Activated T-cell treated with anti-CD3 and anti-CD28 coated beads, Interleukin-2, amount 50 U/mL, for 4 hours (primary cell): ENCODE results near the gene BMPR1B. TPM values are rescaled to one million over a fixed set of nuclear protein-coding genes. Genes with fewer than 3 reads are reported as not detected.
"Not testable (repeated sequence)": the region's sequence is repeated elsewhere in the genome, so short reads cannot be mapped to it uniquely, and the experiment has no call there.

Experiments
- ATAC-seq, 2 donors: fragments of 200-7000 bp; cut with Tn5 transposase; one replicate each; pipeline ENCODE4 v1.10.0; 2021
- DNase-seq: peaks from one replicate; pipeline ENCODE4 v3.0.0-alpha.2; 2020
- H3K27me3 Mint-ChIP-seq: one replicate; pipeline ENCODE4 v1.8.0; 2021; ENCODE audit warnings: low read depth, mixed read lengths
- H3K36me3 Mint-ChIP-seq: one replicate; pipeline ENCODE4 v1.8.0; 2022; ENCODE audit warnings: mixed read lengths; ENCODE audit not compliant: insufficient read depth
- H3K4me1 Mint-ChIP-seq: one replicate; pipeline ENCODE4 v1.8.0; 2021; ENCODE audit warnings: low read depth, mixed read lengths
- H3K4me3 Mint-ChIP-seq: one replicate; pipeline ENCODE4 v1.8.0; 2021; ENCODE audit warnings: mild to moderate bottlenecking, moderate library complexity, mixed read lengths
- H3K9me3 Mint-ChIP-seq: one replicate; pipeline ENCODE4 v1.8.0; 2021; ENCODE audit warnings: mixed read lengths
- total RNA-seq, 3 donors: library from RNA; stranded (reverse); gene quantifications; one replicate each; pipeline ENCODE4 v1.2.1, GENCODE V29; 2021

Gene BMPR1B
- total RNA-seq, 3 donors from 2014 or later = not detected

DNA sequence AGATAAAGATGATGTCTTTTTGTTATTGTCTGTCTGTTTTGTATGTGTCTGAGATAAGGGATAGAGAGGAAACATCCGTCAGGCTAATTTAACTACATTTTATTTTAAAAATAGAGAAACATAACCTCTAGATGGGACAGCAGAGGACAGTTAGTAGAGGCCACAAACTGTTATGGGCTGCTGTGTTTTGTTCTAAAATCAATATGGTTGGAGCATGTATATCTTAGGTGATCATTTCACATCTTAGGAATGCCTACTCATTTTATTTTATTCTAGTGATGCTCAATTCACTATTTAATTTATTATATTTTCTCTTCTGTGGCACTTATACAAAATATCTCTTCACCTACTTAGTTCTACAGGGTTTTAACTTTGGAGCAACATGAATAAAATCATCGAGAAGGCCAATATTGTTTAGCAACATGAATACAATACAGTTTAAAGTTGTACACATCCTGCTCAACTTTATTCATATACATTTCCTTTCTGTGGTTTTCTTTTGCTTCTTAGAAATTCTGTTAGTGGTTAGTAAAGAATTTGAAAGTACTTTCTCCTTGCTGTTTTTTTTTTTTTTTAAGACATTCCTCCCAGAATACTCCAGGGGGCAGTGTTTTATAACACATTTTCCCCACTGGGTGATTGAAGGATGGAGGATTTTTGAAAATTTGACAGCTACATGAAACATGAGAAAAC is 398.1 kb downstream of the BMPR1B start:
- H3K36me3 Mint-ChIP-seq = no peaks in the 10 kb centered on the region
- no peaks in the 10 kb centered on the region for H3K27me3 Mint-ChIP-seq
- no peak for ATAC-seq
- peak overlapping the region; percentile 2 for H3K4me3 Mint-ChIP-seq
- no peak for DNase-seq
- no peaks in the 10 kb centered on the region for H3K9me3 Mint-ChIP-seq
- peaks cover 16% of the 10 kb centered on the region for H3K4me1 Mint-ChIP-seq

DNA sequence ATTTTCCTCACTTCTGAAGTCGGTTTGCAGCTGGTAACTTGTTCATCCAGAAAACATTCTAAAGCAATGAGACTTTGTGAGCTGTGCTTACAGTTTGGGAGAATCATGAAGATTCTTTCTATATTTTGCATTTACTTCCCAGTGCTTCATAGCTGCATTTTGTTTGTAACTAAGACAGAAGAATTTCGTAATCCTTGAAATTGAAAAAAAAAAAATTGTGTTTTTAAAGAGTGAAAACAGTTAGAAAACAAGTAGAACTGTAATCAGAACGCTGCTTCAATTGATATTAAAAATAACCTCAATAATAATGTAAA is 398.7 kb downstream of the BMPR1B start:
- Mint-ChIP-seq H3K4me1 (peaks cover 16% of the 10 kb centered on the region), H3K36me3 (no peaks in the 10 kb centered on the region), H3K9me3 (no peaks in the 10 kb centered on the region), H3K27me3 (no peaks in the 10 kb centered on the region), H3K4me3 (no peak overlapping the region)
- DNase-seq (no peak), ATAC-seq (no peak)

- no peak for ATAC-seq
- Mint-ChIP-seq H3K4me1 (peaks cover 16% of the 10 kb centered on the region), H3K36me3 (no peaks in the 10 kb centered on the region), H3K4me3 (no peak overlapping the region), H3K27me3 (no peaks in the 10 kb centered on the region), H3K9me3 (no peaks in the 10 kb centered on the region)
- DNase-seq = no peak
Observed at GRCh38 chr4:95157596-95157995, 399.8 kb downstream of the BMPR1B start.

GRCh38 chr4:95158045-95158444 is 400.3 kb downstream of the BMPR1B start:
- DNase-seq (no peak), ATAC-seq (no peak)
- H3K36me3 Mint-ChIP-seq = no peaks in the 10 kb centered on the region
- H3K4me3 Mint-ChIP-seq = no peak overlapping the region
- no peaks in the 10 kb centered on the region for H3K27me3 Mint-ChIP-seq
- no peaks in the 10 kb centered on the region for H3K9me3 Mint-ChIP-seq
- H3K4me1 Mint-ChIP-seq = peaks cover 16% of the 10 kb centered on the region

DNA sequence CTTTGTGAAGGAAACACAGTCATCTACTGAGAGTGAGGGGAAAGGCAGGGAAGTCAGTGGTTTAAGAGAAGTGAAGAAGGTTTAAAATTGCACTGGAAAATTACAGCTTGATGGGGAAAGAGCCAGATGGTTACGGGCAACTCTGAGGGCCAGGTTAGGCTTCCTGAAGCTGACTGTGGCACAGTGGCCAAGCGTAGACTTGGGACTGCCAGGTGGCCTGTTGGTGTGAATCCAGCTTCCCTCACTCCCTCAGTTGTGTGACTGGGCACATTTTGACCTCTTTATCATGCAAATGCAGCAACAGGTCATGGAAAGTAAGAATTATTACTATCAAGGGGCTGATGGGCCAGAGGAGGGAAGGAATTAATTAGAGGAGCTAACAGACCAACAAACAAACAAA is 400.9 kb downstream of the BMPR1B start:
- Mint-ChIP-seq H3K4me1 (peaks cover 16% of the 10 kb centered on the region), H3K27me3 (no peaks in the 10 kb centered on the region), H3K36me3 (no peaks in the 10 kb centered on the region), H3K4me3 (no peak overlapping the region), H3K9me3 (no peaks in the 10 kb centered on the region)
- ATAC-seq (no peak), DNase-seq (no peak)

- ATAC-seq (no peak), DNase-seq (no peak)
- no peaks in the 10 kb centered on the region for H3K36me3 Mint-ChIP-seq
- H3K27me3 Mint-ChIP-seq = no peaks in the 10 kb centered on the region
- no peaks in the 10 kb centered on the region for H3K9me3 Mint-ChIP-seq
- H3K4me1 Mint-ChIP-seq = peaks cover 16% of the 10 kb centered on the region
- no peak overlapping the region for H3K4me3 Mint-ChIP-seq
Observed at GRCh38 chr4:95159384-95159783, 401.6 kb downstream of the BMPR1B start.

GRCh38 chr4:95161781-95162469 is 404.2 kb downstream of the BMPR1B start:
- no peaks in the 10 kb centered on the region for H3K27me3 Mint-ChIP-seq
- no peak overlapping the region for H3K4me3 Mint-ChIP-seq
- H3K36me3 Mint-ChIP-seq = no peaks in the 10 kb centered on the region
- H3K4me1 Mint-ChIP-seq = peaks cover 6% of the 10 kb centered on the region
- ATAC-seq (no peak), DNase-seq (no peak)
- H3K9me3 Mint-ChIP-seq = no peaks in the 10 kb centered on the region

GRCh38 chr4:95162867-95163266 is 405.1 kb downstream of the BMPR1B start:
- H3K4me1 Mint-ChIP-seq = peaks cover 6% of the 10 kb centered on the region
- H3K9me3 Mint-ChIP-seq = no peaks in the 10 kb centered on the region
- H3K27me3 Mint-ChIP-seq = no peaks in the 10 kb centered on the region
- no peak for DNase-seq
- no peak overlapping the region for H3K4me3 Mint-ChIP-seq
- ATAC-seq = no peak
- H3K36me3 Mint-ChIP-seq = no peaks in the 10 kb centered on the region

- ATAC-seq (peak in 1 of 2 donors; percentile 46), DNase-seq (no peak)
- no peaks in the 10 kb centered on the region for H3K36me3 Mint-ChIP-seq
- H3K27me3 Mint-ChIP-seq = no peaks in the 10 kb centered on the region
- H3K4me3 Mint-ChIP-seq = no peak overlapping the region
- no peaks in the 10 kb centered on the region for H3K9me3 Mint-ChIP-seq
- peaks cover 4% of the 10 kb centered on the region for H3K4me1 Mint-ChIP-seq
Observed at GRCh38 chr4:95165926-95166524, 408.3 kb downstream of the BMPR1B start.

- DNase-seq = no peak
- H3K27me3 Mint-ChIP-seq = no peaks in the 10 kb centered on the region
- ATAC-seq = peak in 1 of 2 donors; percentile 27
Observed at GRCh38 chr4:95167805-95168204, 410.1 kb downstream of the BMPR1B start.

DNA sequence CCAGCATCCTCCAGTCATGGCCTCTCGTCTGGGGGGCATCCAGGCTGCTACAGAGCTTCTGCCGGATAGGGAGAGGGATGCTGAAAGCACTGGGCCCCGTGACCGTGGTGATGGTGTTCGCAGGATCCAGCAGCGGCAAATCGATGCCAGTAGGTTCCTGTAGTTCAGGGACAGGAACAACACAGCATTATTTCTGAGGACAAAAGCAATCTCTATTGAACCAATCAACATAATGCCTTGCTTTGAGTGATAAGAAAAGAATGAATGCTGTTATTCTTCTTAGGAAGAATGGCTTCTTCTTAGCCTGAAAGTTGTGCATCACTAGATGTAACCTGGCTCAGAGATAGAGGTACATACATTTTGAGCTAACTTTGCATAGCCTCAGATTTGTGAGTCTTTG is 412.4 kb downstream of the BMPR1B start:
- Mint-ChIP-seq H3K9me3 (no peaks in the 10 kb centered on the region), H3K27me3 (no peaks in the 10 kb centered on the region), H3K36me3 (no peaks in the 10 kb centered on the region), H3K4me3 (no peak overlapping the region), H3K4me1 (peaks cover 4% of the 10 kb centered on the region)
- ATAC-seq = no peak
- no peak for DNase-seq

More at GRCh38 chr4:95167805-95168204, 410.1 kb downstream of the BMPR1B start:
- Mint-ChIP-seq H3K4me1 (peaks cover 4% of the 10 kb centered on the region), H3K9me3 (no peaks in the 10 kb centered on the region), H3K36me3 (no peaks in the 10 kb centered on the region), H3K4me3 (no peak overlapping the region)

DNA sequence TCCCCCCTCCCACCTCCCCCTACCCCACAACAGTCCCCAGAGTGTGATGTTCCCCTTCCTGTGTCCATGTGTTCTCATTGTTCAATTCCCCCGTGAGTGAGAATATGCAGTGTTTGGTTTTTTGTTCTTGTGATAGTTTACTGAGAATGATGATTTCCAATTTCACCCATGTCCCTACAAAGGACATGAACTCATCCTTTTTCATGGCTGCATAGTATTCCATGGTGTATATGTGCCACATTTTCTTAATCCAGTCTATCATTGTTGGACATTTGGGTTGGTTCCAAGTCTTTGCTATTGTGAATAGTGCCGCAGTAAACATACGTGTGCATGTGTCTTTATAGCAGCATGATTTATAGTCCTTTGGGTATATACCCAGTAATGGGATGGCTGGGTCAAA is 413.6 kb downstream of the BMPR1B start:
- H3K36me3 Mint-ChIP-seq, H3K27me3 Mint-ChIP-seq, ATAC-seq, H3K9me3 Mint-ChIP-seq, DNase-seq, H3K4me3 Mint-ChIP-seq, H3K4me1 Mint-ChIP-seq: not testable (repeated sequence)

DNA sequence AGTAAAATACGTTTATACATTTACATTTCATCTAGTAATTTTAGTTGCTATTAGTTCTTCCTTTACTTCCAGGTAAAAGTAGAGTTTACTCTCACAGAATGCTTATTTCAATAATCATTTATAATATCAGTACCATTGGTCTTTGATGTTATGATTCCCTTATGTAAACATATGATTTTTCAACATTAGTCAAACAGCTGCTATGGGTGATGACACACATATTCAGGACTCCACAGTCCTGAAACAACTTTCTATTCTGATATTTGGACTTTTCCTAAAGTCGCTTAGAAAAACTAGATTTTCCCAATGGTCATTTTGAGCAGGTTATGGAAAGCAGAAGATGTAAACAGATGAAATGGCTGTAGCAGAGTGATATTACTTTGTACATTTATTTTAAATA is 421.2 kb downstream of the BMPR1B start:
- Mint-ChIP-seq H3K9me3 (no peaks in the 10 kb centered on the region), H3K36me3 (no peaks in the 10 kb centered on the region), H3K27me3 (peaks cover 2% of the 10 kb centered on the region), H3K4me3 (no peak overlapping the region), H3K4me1 (no peaks in the 10 kb centered on the region)
- no peak for ATAC-seq
- DNase-seq = no peak

DNA sequence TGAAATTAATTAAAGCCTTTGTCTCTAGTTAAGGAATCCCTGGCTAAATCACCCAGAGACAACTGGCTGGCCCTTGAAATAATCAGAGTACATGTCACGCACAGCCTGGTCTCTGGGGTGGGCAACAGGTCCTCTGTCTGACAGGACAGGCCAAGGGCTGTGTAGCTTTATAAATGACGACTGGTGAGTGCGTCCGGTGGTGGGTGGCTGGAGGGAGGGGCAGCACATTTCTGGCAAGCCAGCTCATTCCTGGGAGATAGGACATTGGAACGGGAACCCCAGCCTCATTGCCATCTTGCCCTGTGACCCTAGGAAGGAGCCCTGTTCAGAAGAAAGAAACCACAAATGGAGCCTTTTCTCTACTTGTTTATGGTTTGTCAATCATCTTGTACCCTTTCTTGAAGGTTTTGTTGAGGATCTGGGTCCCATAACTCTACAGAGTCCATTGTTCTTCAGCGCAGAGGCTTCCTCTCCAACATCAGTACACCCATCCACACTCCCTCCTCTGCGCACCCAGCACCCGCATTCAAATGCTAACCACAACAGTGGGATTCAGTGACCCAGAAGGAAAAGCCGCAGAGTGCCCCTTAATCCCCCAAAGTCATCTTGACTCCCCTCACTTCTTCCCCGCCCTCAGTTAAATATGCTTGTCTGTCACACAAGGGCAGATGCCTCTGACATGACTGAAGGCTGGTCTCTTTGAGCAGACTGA is 422.9 kb downstream of the BMPR1B start:
- Mint-ChIP-seq H3K27me3 (peaks cover 2% of the 10 kb centered on the region), H3K4me1 (no peaks in the 10 kb centered on the region), H3K9me3 (no peaks in the 10 kb centered on the region), H3K4me3 (no peak overlapping the region), H3K36me3 (no peaks in the 10 kb centered on the region)
- DNase-seq (no peak), ATAC-seq (no peak)
